Testis (tissue), 3 donors: ENCODE data around the gene OTUD4. TPM values are rescaled to one million over a fixed set of nuclear protein-coding genes. Genes with fewer than 3 reads are reported as not detected.

ENCODE experiments used
- DNase-seq: peaks from one replicate; pipeline ENCODE4 v3.0.0-alpha.2; 2019
- H3K27ac ChIP-seq, 2 donors: fragments of 200-600 bp; sonication (generic); one replicate each; pipeline ENCODE4 v1.5.1; 2019
- H3K27me3 ChIP-seq: fragments of 200-600 bp; sonication (generic); one replicate; pipeline ENCODE4 v1.5.1; 2019
- H3K36me3 ChIP-seq: fragments of 200-600 bp; sonication (generic); one replicate; pipeline ENCODE4 v1.5.1; 2017; ENCODE audit warnings: low read depth; ENCODE audit errors: missing control alignments
- H3K4me1 ChIP-seq: fragments of 200-600 bp; sonication (generic); one replicate; pipeline ENCODE4 v1.5.1; 2019
- H3K4me3 ChIP-seq, 2 donors: fragments of 200-600 bp; sonication (generic); one replicate each; pipeline ENCODE4 v1.5.1; 2017 to 2019
- H3K9me3 ChIP-seq: fragments of 200-600 bp; sonication (generic); one replicate; pipeline ENCODE4 v1.5.1; 2017
- POLR2A ChIP-seq: fragments of 450-650 bp; IDR thresholded peaks from one replicate; pipeline ENCODE4 v1.6.1; 2017; ENCODE audit warnings: antibody characterized with exemption, mild to moderate bottlenecking, moderate library complexity
- WGBS, 2 donors: methylation state at CpG; one replicate each; pipeline ENCODE4 v1.1.5; 2018; 5-methylcytosine and 5-hydroxymethylcytosine counted together
- intact Hi-C: fragments of 100-400 bp; cut with DNase I; formaldehyde crosslinking; loops from one replicate; pipeline ENCODE4 v1.15.1; 2023; ENCODE audit warnings: low total_unique reads
- polyA plus RNA-seq: library from polyadenylated mRNA; stranded (reverse); fragments of 350-450 nt; fragmentation: Illumina TruSeq; extraction: RNeasy Lipid Tissue Mini Kit (QIAGEN cat#74804); gene quantifications from one replicate; pipeline ENCODE4 v1.2.3, GENCODE V29; 2014; ENCODE audit warnings: low read depth, low replicate concordance; ENCODE audit not compliant: insufficient read depth
- small RNA-seq, 2 donors: library from RNA; depleted of rRNA; stranded (forward); fragments of <200 nt; gene quantifications; one replicate each; pipeline ENCODE3, GENCODE V24; 2016
- total RNA-seq, 2 donors: library from RNA; depleted of rRNA; stranded (reverse); fragments of >200 nt; gene quantifications; one replicate each; pipeline ENCODE4 v1.2.3, GENCODE V29; 2016
- TF ChIP-seq, protein P1 (sequence below), 3 experiments: fragments of 450-650 bp in 2 of 3; fragments of 200-600 bp in 1 of 3; sonication (generic) in 1 of 3; IDR thresholded peaks; one replicate each; pipeline ENCODE4 v1.5.1; 2016 to 2019; ENCODE audit warnings: antibody characterized with exemption in 3 of 3, mild to moderate bottlenecking in 2 of 3, moderate library complexity in 1 of 3

The OTUD4 gene
- total and polyA plus RNA-seq, 3 donors from 2014 or later = 68.8 to 93.9 (median 90.9) TPM

DNA sequence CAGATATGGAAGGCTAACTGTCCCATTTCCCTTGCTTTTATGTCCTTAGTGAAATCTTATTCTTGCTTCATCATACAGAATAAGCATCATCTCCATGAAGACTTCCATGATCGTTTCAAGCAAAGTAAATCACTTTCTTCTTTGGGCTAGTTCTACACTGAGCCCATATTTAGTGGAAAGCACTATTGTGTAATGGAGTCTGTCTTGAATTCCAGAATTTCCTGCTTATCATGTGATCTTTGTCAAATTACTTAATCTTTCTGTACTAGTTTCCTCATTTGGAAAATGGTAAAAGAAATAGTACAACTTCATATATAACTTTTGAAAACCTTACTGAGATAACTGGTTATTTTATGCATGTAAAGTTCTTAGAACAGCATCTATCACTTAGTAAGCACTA, 90.0 kb downstream of the OTUD4 start:
- TF ChIP-seq, protein P1, sequence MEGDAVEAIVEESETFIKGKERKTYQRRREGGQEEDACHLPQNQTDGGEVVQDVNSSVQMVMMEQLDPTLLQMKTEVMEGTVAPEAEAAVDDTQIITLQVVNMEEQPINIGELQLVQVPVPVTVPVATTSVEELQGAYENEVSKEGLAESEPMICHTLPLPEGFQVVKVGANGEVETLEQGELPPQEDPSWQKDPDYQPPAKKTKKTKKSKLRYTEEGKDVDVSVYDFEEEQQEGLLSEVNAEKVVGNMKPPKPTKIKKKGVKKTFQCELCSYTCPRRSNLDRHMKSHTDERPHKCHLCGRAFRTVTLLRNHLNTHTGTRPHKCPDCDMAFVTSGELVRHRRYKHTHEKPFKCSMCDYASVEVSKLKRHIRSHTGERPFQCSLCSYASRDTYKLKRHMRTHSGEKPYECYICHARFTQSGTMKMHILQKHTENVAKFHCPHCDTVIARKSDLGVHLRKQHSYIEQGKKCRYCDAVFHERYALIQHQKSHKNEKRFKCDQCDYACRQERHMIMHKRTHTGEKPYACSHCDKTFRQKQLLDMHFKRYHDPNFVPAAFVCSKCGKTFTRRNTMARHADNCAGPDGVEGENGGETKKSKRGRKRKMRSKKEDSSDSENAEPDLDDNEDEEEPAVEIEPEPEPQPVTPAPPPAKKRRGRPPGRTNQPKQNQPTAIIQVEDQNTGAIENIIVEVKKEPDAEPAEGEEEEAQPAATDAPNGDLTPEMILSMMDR (IDR thresholded peaks at IDR 0.05) = no peak
- TF ChIP-seq POLR2A = no peak
- Histone ChIP-seq H3K4me3 (no peak overlapping the region), H3K27ac (no peak overlapping the region), H3K4me1 (no peaks in the 10 kb centered on the region), H3K36me3 (no peaks in the 10 kb centered on the region), H3K27me3 (no peaks in the 10 kb centered on the region), H3K9me3 (no peaks in the 10 kb centered on the region)
- no peak for DNase-seq
- intact Hi-C loops = no loop called here
- 85 to 94% methylated on average over 1 of the region's 1 CpG for WGBS, 2 donors

DNA sequence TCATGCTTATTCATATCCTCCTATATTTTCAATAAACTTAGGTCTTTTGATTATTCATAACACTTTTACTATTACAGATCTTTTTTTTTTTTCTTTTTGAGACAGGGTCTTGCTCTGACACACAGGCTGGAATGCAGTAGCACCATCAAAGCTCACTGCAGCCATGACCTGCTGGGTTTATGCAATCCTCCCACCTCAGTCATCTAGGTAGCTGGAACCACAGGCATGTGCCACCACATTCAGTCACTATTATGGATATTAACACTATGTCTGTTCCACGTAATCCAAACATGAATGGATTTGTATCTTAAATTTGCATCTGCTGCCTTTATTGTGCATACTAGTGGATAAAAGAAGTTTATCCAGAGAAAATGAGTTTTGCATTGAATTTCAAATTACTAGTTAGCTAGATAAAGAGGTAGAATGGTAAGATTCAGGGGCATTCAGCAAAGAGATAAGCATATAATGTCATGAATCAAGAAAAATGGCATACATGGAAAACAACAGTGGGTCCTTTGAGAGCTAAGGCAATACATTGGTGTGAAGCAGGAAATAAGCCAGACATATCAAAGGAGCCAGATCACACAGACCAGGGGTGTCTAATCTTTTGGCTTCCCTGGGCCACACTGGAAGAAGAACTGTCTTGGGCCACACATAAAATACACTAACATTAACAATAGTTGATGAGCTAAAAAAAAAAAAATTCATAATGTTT, 96.3 kb downstream of the OTUD4 start:
- DNase-seq = no peak
- Histone ChIP-seq H3K4me3 (no peak overlapping the region), H3K36me3 (no peaks in the 10 kb centered on the region), H3K27me3 (no peaks in the 10 kb centered on the region), H3K9me3 (no peaks in the 10 kb centered on the region), H3K27ac (no peak overlapping the region), H3K4me1 (no peaks in the 10 kb centered on the region)
- TF ChIP-seq, protein P1 (IDR thresholded peaks at IDR 0.05) = no peak
- no peak for TF ChIP-seq POLR2A
- 97 to 100% methylated on average over 1 of the region's 1 CpG for WGBS, 2 donors
- intact Hi-C loops = no loop called here

Small RNAs within 50 kb of the gene (small RNA-seq; reads per million reads assigned to genes)
- gene RF00019 = 0 reads per million in 2 donors

Other genes with a start within 250 kb of the OTUD4 start
- 10 to 100 TPM; 40.1 to 45.4 TPM for gene ANAPC10, start 82.4 kb downstream of the OTUD4 start, total RNA-seq
- gene ANAPC10, start 82.4 kb downstream of the OTUD4 start, polyA plus RNA-seq = 52.6 TPM
- 10 to 100 TPM; 73.2 to 80.1 TPM for gene ABCE1, start 82.3 kb downstream of the OTUD4 start, total RNA-seq
- 34.0 TPM for gene ABCE1, start 82.3 kb downstream of the OTUD4 start, polyA plus RNA-seq